Endothelial cell of umbilical vein (primary cell): ENCODE data around the gene DBR1. TPM values are rescaled to one million over a fixed set of nuclear protein-coding genes. Genes with fewer than 3 reads are reported as not detected.

ENCODE experiments used
- BruUV-seq: library from RNA; stranded (reverse); fragments of 400-500 nt; replicated peaks from 2 replicates; lab custom pipeline; 2021; lab: Mats Ljungman, UMichigan
- CTCF ChIA-PET: fragments of 300-600, 350-600 bp; sonication (Branson Sonifier 250); formaldehyde crosslinking; loops from one replicate; lab custom pipeline; 2021; ENCODE audit warnings: antibody characterized with exemption, inconsistent platforms; lab: Charles Lee
- POLR2A ChIA-PET: fragments of 300-600, 350-600 bp; sonication (Branson Sonifier 250); formaldehyde crosslinking; loops from one replicate; lab custom pipeline; 2021; ENCODE audit warnings: antibody characterized with exemption, inconsistent platforms; lab: Charles Lee
- DNase-seq: peaks from one replicate; pipeline ENCODE4 v3.0.0-alpha.2; 2011; ENCODE audit warnings: low read depth, low spot score
- FAIRE-seq: peaks from 2 replicates; lab custom pipeline; 2011; peaks lifted over from hg19 to GRCh38; lab: Jason Lieb, UNC
- H2AFZ ChIP-seq: 2 replicates; pipeline ENCODE4 v1.6.0; 2012; ENCODE audit warnings: low read depth, low read length, control low read depth, inconsistent platforms
- H3K27ac ChIP-seq: 2 replicates; pipeline ENCODE4 v1.5.1; 2011; ENCODE audit warnings: low read depth, mild to moderate bottlenecking, control low read depth, low read length, moderate library complexity; ENCODE audit not compliant: insufficient read depth
- H3K27me3 ChIP-seq, 2 experiments: 2 replicates each; pipeline versions ENCODE4 v1.6.0 to v1.6.1; 2011; ENCODE audit warnings: low read length in 2 of 2, mixed read lengths in 1 of 2; ENCODE audit not compliant: control insufficient read depth in 2 of 2, insufficient read depth in 2 of 2
- H3K36me3 ChIP-seq, 2 experiments: 2 replicates in 1 of 2; 3 replicates in 1 of 2; pipeline ENCODE4 v1.5.1; 2011; ENCODE audit warnings: low read length in 2 of 2, mild to moderate bottlenecking in 1 of 2, moderate library complexity in 1 of 2; ENCODE audit not compliant: control insufficient read depth in 2 of 2, insufficient read depth in 2 of 2; ENCODE audit errors: extremely low read depth in 1 of 2
- H3K4me1 ChIP-seq: 3 replicates; pipeline ENCODE4 v1.5.1; 2011; ENCODE audit warnings: mild to moderate bottlenecking, low read length; ENCODE audit not compliant: control insufficient read depth, insufficient read depth; ENCODE audit errors: extremely low read depth
- H3K4me2 ChIP-seq: 2 replicates; pipeline ENCODE4 v1.6.1; 2011; ENCODE audit warnings: low read length, control low read depth, mixed read lengths; ENCODE audit not compliant: insufficient read depth
- H3K4me3 ChIP-seq, 3 experiments: fragments of 200-600 bp in 1 of 3; sonication (generic), shearing (Covaris generic) in 1 of 3; replicated peaks in 1 of 3; 2 replicates each; pipeline ENCODE4 v1.5.1; 2011 to 2016; ENCODE audit warnings: control low read depth in 3 of 3, low read length in 3 of 3, mild to moderate bottlenecking in 2 of 3, inconsistent platforms in 1 of 3, low read depth in 1 of 3, moderate library complexity in 1 of 3; ENCODE audit not compliant: insufficient read depth in 1 of 3
- H3K79me2 ChIP-seq: 2 replicates; pipeline ENCODE4 v1.6.0; 2012; ENCODE audit warnings: low read length, inconsistent platforms; ENCODE audit not compliant: control insufficient read depth, insufficient read depth
- H3K9ac ChIP-seq: replicated peaks from 2 replicates; pipeline ENCODE3; 2011; ENCODE audit warnings: low read length, control low read depth; ENCODE audit not compliant: insufficient read depth; ENCODE audit errors: extremely low read depth
- H3K9me1 ChIP-seq: replicated peaks from 3 replicates; pipeline ENCODE4 v1.6.0; 2011; ENCODE audit warnings: mild to moderate bottlenecking, low read length; ENCODE audit not compliant: control insufficient read depth, insufficient read depth; ENCODE audit errors: extremely low read depth
- H3K9me3 ChIP-seq: replicated peaks from 2 replicates; pipeline ENCODE4 v1.5.1; 2012; ENCODE audit warnings: low read length, inconsistent platforms; ENCODE audit not compliant: control insufficient read depth, insufficient read depth
- H4K20me1 ChIP-seq: replicated peaks from 2 replicates; pipeline ENCODE3; 2011; ENCODE audit warnings: mild to moderate bottlenecking, low read length; ENCODE audit not compliant: control insufficient read depth, insufficient read depth; ENCODE audit errors: extremely low read depth
- EZH2 ChIP-seq: IDR thresholded peaks from 2 replicates; pipeline ENCODE4 v1.6.1; 2012; ENCODE audit warnings: borderline replicate concordance, low read depth, mild to moderate bottlenecking, moderate library complexity, low read length, inconsistent platforms; ENCODE audit not compliant: severe bottlenecking
- FOS ChIP-seq: IDR thresholded peaks from 2 replicates; pipeline ENCODE4 v1.6.1; 2011; ENCODE audit warnings: mild to moderate bottlenecking, low read length, moderate library complexity, borderline replicate concordance; ENCODE audit not compliant: insufficient read depth
- GATA2 ChIP-seq: IDR thresholded peaks from 2 replicates; pipeline ENCODE4 v1.7.0; 2011; ENCODE audit warnings: low read depth, mild to moderate bottlenecking, moderate library complexity, mixed read lengths, low read length; ENCODE audit not compliant: insufficient read length, insufficient read depth
- MYC ChIP-seq: IDR thresholded peaks from one replicate; pipeline ENCODE4 v1.6.1; 2011; ENCODE audit warnings: mild to moderate bottlenecking, low read depth, low read length
- POLR2A ChIP-seq: IDR thresholded peaks from 2 replicates; pipeline ENCODE4 v1.6.1; 2012; ENCODE audit warnings: low read depth, mild to moderate bottlenecking, control low read depth, low read length
- POLR2AphosphoS5 ChIP-seq: IDR thresholded peaks from 2 replicates; pipeline ENCODE4 v1.6.1; 2012; ENCODE audit warnings: low read depth, mild to moderate bottlenecking, control low read depth, low read length, moderate library complexity; ENCODE audit not compliant: insufficient read depth
- dilution Hi-C: fragments of 300-500 bp; cut with MboI; formaldehyde crosslinking; loops from one replicate; pipeline ENCODE4 v1.15.0; 2019; ENCODE audit warnings: low sequenced_read_pairs; ENCODE audit not compliant: extremely low pct_ligation_motif_present
- intact Hi-C: fragments of 100-400 bp; cut with micrococcal nuclease; formaldehyde crosslinking; loops from one replicate; pipeline ENCODE4 v1.10.0; 2022
- polyA plus RNA-seq, 4 experiments: library from polyadenylated mRNA; depleted of rRNA in 3 of 4; stranded (reverse) in 3 of 4; unstranded in 1 of 4; fragments of >200 nt; gene quantifications; 2 replicates each; pipeline versions ENCODE4 v1.2.1 to v1.2.3, GENCODE V29; 2011 to 2012; ENCODE audit warnings: missing spikeins in 1 of 4
- total RNA-seq: library from RNA; stranded (reverse); gene quantifications from 2 replicates; pipeline ENCODE4 v1.2.3, GENCODE V29; 2021
- TF ChIP-seq, protein P1 (sequence below): IDR thresholded peaks from 2 replicates; pipeline ENCODE4 v1.6.1; 2011; ENCODE audit not compliant: insufficient read depth, insufficient read length
- TF ChIP-seq, protein P2 (sequence below), 2 donors: IDR thresholded peaks; 1 replicate in 1 of 2; 2 replicates in 1 of 2; pipeline ENCODE4 v1.5.1; 2011; ENCODE audit warnings: low read length in 2 of 2, mild to moderate bottlenecking in 2 of 2, moderate library complexity in 2 of 2, control low read depth in 1 of 2, inconsistent platforms in 1 of 2, low read depth in 1 of 2; ENCODE audit not compliant: insufficient read depth in 1 of 2; ENCODE audit errors: extremely low read depth in 1 of 2

Gene DBR1
- total and polyA plus RNA-seq, 2 donors (not counting 3 experiments of a cell fraction or from before 2014, with no cell fraction given), result 10.3 to 17.8 TPM

DNA sequence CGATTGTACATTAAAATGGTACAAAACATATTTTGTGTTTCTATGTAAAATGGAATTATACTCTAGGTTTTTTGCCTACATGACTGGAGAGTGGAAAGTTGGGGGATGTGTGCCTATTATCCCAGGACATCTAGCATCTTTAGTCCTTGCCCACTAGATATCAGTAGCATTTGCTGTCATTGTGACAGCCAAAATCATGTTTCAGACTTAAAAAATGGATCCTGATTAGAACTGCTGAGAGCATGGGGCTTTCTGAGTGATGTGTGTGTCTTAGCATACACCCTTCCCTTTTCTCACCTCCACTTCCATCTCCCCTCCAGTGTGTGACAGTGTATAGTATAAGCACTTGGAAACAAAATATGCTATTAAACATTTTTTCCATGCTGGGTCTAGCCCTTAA, 25.7 kb upstream of the DBR1 start:
- TF ChIP-seq, protein P1, sequence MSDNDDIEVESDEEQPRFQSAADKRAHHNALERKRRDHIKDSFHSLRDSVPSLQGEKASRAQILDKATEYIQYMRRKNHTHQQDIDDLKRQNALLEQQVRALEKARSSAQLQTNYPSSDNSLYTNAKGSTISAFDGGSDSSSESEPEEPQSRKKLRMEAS, result no peak
- TF ChIP-seq MYC (no peak), EZH2 (no peak), FOS (no peak), POLR2A (no peak), POLR2AphosphoS5 (no peak), GATA2 (no peak)
- TF ChIP-seq, protein P2, sequence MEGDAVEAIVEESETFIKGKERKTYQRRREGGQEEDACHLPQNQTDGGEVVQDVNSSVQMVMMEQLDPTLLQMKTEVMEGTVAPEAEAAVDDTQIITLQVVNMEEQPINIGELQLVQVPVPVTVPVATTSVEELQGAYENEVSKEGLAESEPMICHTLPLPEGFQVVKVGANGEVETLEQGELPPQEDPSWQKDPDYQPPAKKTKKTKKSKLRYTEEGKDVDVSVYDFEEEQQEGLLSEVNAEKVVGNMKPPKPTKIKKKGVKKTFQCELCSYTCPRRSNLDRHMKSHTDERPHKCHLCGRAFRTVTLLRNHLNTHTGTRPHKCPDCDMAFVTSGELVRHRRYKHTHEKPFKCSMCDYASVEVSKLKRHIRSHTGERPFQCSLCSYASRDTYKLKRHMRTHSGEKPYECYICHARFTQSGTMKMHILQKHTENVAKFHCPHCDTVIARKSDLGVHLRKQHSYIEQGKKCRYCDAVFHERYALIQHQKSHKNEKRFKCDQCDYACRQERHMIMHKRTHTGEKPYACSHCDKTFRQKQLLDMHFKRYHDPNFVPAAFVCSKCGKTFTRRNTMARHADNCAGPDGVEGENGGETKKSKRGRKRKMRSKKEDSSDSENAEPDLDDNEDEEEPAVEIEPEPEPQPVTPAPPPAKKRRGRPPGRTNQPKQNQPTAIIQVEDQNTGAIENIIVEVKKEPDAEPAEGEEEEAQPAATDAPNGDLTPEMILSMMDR (IDR thresholded peaks at IDR 0.05; ENCODE audit: extremely low read depth in 1 of 2, insufficient read depth in 1 of 2, low read depth in 1 of 2, low read length in 2 of 2), result no peak
- Histone ChIP-seq H3K9me1 (no peaks in the 10 kb centered on the region), H3K4me2 (no peak overlapping the region), H3K27ac (no peak overlapping the region), H3K4me1 (no peaks in the 10 kb centered on the region), H3K27me3 (no peaks in the 10 kb centered on the region), H3K9me3 (no peaks in the 10 kb centered on the region), H2AFZ (no peak overlapping the region), H3K9ac (no peak overlapping the region), H3K79me2 (peaks cover 92% of the 10 kb centered on the region), H3K4me3 (no peak overlapping the region), H3K36me3 (no peaks in the 10 kb centered on the region), H4K20me1 (peaks cover 27% of the 10 kb centered on the region)
- no TSS peak for BruUV-seq
- intact Hi-C loops, result no loop called here
- FAIRE-seq (no peak), DNase-seq (no peak)
- CTCF ChIA-PET, result no interaction called here
- POLR2A ChIA-PET, result no interaction called here
- dilution Hi-C loops, result no loop called here
